DND-41 (cell line): ENCODE results near the gene VPS54.
"Not testable (repeated sequence)": the region's sequence is repeated elsewhere in the genome, so short reads cannot be mapped to it uniquely, and the experiment has no call there.

Source experiments
- ATAC-seq: fragments of 200-7000 bp; cut with Tn5 transposase; 3 replicates; pipeline ENCODE4 v1.9.1; 2021; ENCODE audit warnings: low read depth; ENCODE audit not compliant: insufficient read depth
- DNase-seq: peaks from one replicate; pipeline ENCODE4 v3.0.0-alpha.2; 2020
- H2AFZ ChIP-seq: 2 replicates; pipeline ENCODE4 v1.6.0; 2012; ENCODE audit warnings: low read depth, low read length
- H3K27ac ChIP-seq: 2 replicates; pipeline ENCODE4 v1.5.1; 2012; ENCODE audit warnings: low read length, inconsistent platforms
- H3K27me3 ChIP-seq: fragments of 200-600 bp; sonication (generic); 2 replicates; pipeline ENCODE4 v1.6.0; 2012; ENCODE audit warnings: low read length, mild to moderate bottlenecking, inconsistent platforms; ENCODE audit not compliant: insufficient read depth, poor library complexity
- H3K36me3 ChIP-seq: 2 replicates; pipeline ENCODE4 v1.5.1; 2012; ENCODE audit warnings: low read length, inconsistent platforms; ENCODE audit not compliant: insufficient read depth
- H3K4me1 ChIP-seq: 2 replicates; pipeline ENCODE4 v1.5.1; 2012; ENCODE audit warnings: mild to moderate bottlenecking, low read length; ENCODE audit not compliant: insufficient read depth
- H3K4me2 ChIP-seq: 2 replicates; pipeline ENCODE4 v1.6.0; 2012; ENCODE audit warnings: mild to moderate bottlenecking, moderate library complexity, low read length, inconsistent platforms; ENCODE audit not compliant: insufficient read depth
- H3K4me3 ChIP-seq, 2 experiments: fragments of 200-600 bp in 1 of 2; shearing (Covaris generic) in 1 of 2; 2 replicates each; pipeline ENCODE4 v1.5.1; 2012 to 2016; ENCODE audit warnings: inconsistent platforms in 2 of 2, low read length in 2 of 2, mild to moderate bottlenecking in 2 of 2, low read depth in 1 of 2, moderate library complexity in 1 of 2
- H3K79me2 ChIP-seq: 2 replicates; pipeline ENCODE4 v1.6.0; 2012; ENCODE audit warnings: low read length, inconsistent platforms; ENCODE audit not compliant: insufficient read depth
- H3K9ac ChIP-seq: 2 replicates; pipeline ENCODE4 v1.6.0; 2012; ENCODE audit warnings: low read depth, mild to moderate bottlenecking, inconsistent platforms, low read length, moderate library complexity
- H3K9me3 ChIP-seq: 2 replicates; pipeline ENCODE4 v1.5.1; 2012; ENCODE audit warnings: low read length, moderate library complexity, mild to moderate bottlenecking, inconsistent platforms; ENCODE audit not compliant: insufficient read depth, severe bottlenecking
- H4K20me1 ChIP-seq: 2 replicates; pipeline ENCODE4 v1.6.0; 2012; ENCODE audit warnings: low read length; ENCODE audit not compliant: insufficient read depth
- EZH2 ChIP-seq: IDR thresholded peaks from 3 replicates; pipeline ENCODE4 v1.6.1; 2012; ENCODE audit warnings: borderline replicate concordance, low read depth, mild to moderate bottlenecking, moderate library complexity, low read length, inconsistent platforms; ENCODE audit not compliant: severe bottlenecking
- TF ChIP-seq, protein P1 (sequence below): IDR thresholded peaks from 2 replicates; pipeline ENCODE4 v1.5.1; 2012; ENCODE audit warnings: borderline replicate concordance, low read length, moderate library complexity, mild to moderate bottlenecking; ENCODE audit not compliant: poor library complexity, severe bottlenecking; ENCODE audit errors: extremely low read depth

The VPS54 gene

DNA sequence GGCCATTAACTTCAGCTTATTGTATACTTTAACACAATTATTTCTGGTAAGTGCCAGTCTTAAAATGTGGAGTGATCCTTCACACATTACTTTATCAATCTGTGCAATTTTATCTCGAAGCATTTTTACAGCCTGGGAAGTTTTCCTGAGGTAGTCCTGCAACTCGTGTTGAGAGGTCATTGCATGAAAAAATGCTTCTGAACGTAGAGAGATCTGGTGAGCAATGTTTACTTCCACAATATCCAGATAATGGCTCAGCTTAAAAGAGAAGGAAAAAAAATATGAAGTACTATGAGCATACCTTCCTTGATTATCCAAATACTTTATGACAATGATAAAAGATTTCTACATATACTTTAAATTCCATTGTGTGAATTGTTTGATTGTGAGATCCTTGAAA, 57.0 kb downstream of the VPS54 start:
- TF ChIP-seq, protein P1, sequence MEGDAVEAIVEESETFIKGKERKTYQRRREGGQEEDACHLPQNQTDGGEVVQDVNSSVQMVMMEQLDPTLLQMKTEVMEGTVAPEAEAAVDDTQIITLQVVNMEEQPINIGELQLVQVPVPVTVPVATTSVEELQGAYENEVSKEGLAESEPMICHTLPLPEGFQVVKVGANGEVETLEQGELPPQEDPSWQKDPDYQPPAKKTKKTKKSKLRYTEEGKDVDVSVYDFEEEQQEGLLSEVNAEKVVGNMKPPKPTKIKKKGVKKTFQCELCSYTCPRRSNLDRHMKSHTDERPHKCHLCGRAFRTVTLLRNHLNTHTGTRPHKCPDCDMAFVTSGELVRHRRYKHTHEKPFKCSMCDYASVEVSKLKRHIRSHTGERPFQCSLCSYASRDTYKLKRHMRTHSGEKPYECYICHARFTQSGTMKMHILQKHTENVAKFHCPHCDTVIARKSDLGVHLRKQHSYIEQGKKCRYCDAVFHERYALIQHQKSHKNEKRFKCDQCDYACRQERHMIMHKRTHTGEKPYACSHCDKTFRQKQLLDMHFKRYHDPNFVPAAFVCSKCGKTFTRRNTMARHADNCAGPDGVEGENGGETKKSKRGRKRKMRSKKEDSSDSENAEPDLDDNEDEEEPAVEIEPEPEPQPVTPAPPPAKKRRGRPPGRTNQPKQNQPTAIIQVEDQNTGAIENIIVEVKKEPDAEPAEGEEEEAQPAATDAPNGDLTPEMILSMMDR: no peak
- no peak for TF ChIP-seq EZH2
- H3K4me3 ChIP-seq: no peak overlapping the region
- no peaks in the 10 kb centered on the region for H3K4me1 ChIP-seq
- no peak overlapping the region for H3K27ac ChIP-seq
- DNase-seq (no peak), ATAC-seq (no peak)
- peaks cover 36% of the 10 kb centered on the region; the same call in 1 of the 2 replicates for H3K36me3 ChIP-seq
- H3K79me2 ChIP-seq: no peaks in the 10 kb centered on the region
- H2AFZ ChIP-seq: no peak overlapping the region
- H3K27me3 ChIP-seq: no peaks in the 10 kb centered on the region
- H3K9me3 ChIP-seq: no peaks in the 10 kb centered on the region
- H3K9ac ChIP-seq: no peak overlapping the region
- H4K20me1 ChIP-seq: no peaks in the 10 kb centered on the region
- H3K4me2 ChIP-seq: no peak overlapping the region

DNA sequence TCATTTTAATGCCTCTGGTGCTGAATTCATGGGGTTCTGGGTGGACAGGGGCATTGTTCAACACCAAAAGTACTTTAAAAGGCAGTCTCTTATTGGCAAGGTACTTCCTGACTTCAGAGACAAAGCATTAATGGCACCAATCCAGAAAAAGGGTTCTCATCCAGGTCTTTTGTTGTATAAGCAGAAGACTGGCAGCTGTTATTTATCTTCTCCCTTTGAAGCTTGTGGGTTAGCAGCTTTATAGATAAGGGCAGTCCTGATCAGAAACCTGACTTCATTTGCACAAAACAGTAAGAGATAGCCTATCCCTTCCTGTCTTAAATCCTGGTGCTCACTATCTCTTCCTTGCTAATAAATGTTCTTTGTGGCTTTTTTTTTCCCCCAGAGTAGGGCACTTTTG, 68.8 kb downstream of the VPS54 start:
- H3K9me3 ChIP-seq: peaks cover 8% of the 10 kb centered on the region
- DNase-seq (no peak), ATAC-seq (0 out of 3 replicates have a peak, but pooled peaks have one; percentile 17)
- H3K27ac ChIP-seq: no peak overlapping the region
- no peaks in the 10 kb centered on the region for H4K20me1 ChIP-seq
- no peak overlapping the region for H3K9ac ChIP-seq
- TF ChIP-seq EZH2: no peak
- TF ChIP-seq, protein P1: no peak
- no peak overlapping the region for H3K4me3 ChIP-seq
- no peaks in the 10 kb centered on the region for H3K4me1 ChIP-seq
- no peaks in the 10 kb centered on the region for H3K27me3 ChIP-seq
- no peak overlapping the region for H3K4me2 ChIP-seq
- H3K79me2 ChIP-seq: no peaks in the 10 kb centered on the region
- H3K36me3 ChIP-seq: peaks cover 27% of the 10 kb centered on the region; the same call in 1 of the 2 replicates
- no peak overlapping the region for H2AFZ ChIP-seq

DNA sequence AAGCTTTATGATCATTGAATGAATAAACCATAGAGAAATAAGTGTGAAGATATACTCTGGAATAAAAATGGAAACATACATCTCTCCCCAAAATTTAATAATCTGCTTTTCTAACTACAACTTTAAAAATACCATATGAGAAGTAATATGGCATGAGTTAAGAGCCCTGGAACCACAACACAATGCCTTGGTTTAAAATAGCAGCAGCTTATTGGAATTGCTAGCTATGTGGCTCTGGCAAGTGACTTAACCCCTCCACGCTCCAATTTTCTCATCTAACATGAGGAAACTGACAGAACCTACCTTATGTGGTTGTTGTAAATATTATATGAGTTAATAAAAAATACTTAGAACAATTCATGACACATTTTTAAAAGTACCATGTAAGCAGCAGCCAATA, 76.4 kb downstream of the VPS54 start:
- H3K9me3 ChIP-seq: peaks cover 4% of the 10 kb centered on the region
- TF ChIP-seq EZH2: no peak
- TF ChIP-seq, protein P1: no peak
- no peak for ATAC-seq
- H3K9ac ChIP-seq: no peak overlapping the region
- no peaks in the 10 kb centered on the region for H3K27me3 ChIP-seq
- DNase-seq: no peak
- no peaks in the 10 kb centered on the region for H4K20me1 ChIP-seq
- no peak overlapping the region for H2AFZ ChIP-seq
- H3K36me3 ChIP-seq: peaks cover 34% of the 10 kb centered on the region
- no peaks in the 10 kb centered on the region for H3K79me2 ChIP-seq
- H3K4me2 ChIP-seq: no peak overlapping the region
- no peak overlapping the region for H3K27ac ChIP-seq
- no peaks in the 10 kb centered on the region for H3K4me1 ChIP-seq
- no peak overlapping the region for H3K4me3 ChIP-seq

DNA sequence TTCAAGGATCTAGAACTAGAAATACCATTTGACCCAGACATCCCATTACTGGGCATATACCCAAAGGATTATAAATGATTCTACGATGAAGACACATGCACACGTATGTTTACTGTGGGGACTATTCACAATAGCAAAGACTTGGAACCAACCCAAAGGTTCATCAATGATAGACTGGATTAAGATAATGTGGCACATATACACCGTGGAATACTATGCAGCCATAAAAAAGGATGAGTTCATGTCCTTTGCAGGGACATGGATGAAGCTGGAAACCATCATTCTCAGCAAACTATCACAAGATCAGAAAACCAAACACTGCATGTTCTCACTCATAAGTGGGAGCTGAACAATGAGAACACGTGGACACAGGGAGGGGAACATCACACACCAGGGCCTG, 87.1 kb downstream of the VPS54 start:
- H3K4me1 ChIP-seq, H3K79me2 ChIP-seq, DNase-seq, H3K27me3 ChIP-seq, H3K4me3 ChIP-seq, H3K9ac ChIP-seq, H4K20me1 ChIP-seq, H2AFZ ChIP-seq, H3K27ac ChIP-seq, H3K9me3 ChIP-seq, ATAC-seq, H3K4me2 ChIP-seq: not testable (repeated sequence)
- H3K36me3 ChIP-seq: peaks cover 11% of the 10 kb centered on the region
